Measurements from ENCODE around the gene ZFP3. TPM values are rescaled to one million over a fixed set of nuclear protein-coding genes. Genes with fewer than 3 reads are reported as not detected.
"Not testable (repeated sequence)": the region's sequence is repeated elsewhere in the genome, so short reads cannot be mapped to it uniquely, and the experiment has no call there.

Gene ZFP3
- total RNA-seq, 4 donors from 2014 or later, result 5.8 to 8.1 (median 6.6) TPM

DNA sequence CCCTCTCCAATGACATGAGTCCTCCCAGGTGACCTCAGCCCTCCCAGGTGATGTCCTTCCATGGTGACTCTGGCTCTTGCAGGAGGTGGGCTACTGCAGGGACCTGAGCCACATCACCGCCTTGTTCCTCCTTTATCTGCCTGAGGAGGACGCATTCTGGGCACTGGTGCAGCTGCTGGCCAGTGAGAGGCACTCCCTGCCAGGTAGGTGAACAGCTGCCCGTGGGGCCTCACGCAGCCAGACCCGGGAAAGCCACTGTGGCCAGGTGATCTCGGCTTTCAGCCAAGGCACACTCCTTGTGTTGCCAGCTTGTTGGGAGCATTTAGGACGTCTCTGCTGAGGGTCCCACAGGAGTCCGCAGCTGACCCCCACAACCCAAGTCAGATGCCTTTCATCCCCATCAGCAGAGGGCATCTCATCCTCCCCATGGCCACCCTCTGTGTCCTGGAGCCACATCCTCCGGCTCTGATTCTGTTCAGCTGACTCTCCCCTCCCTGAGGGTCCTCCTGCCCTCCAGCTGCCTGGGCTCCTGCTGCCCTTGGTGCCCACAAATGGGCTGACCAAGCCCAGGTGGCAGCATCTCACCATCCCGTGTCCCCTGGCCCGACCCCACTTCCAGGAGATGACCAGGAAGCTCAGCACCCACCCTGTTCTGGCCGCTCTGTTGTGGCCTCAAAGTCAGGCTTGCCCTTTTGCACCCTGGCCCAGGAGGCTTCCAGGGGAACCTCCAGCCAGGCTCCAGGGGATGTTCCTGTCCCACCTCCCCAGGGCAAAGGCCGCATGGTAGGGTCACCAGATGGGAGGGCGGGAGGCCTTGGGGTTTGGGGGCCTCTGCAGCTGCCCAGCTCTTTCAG is 57.7 kb downstream of the ZFP3 start:
- Histone ChIP-seq H3K4me1 (no peaks in the 10 kb centered on the region), H3K36me3 (no peaks in the 10 kb centered on the region), H3K9me3 (no peaks in the 10 kb centered on the region), H3K27me3 (no peaks in the 10 kb centered on the region), H3K4me3 (no peak overlapping the region), H3K27ac (no peak overlapping the region)
- no peak for ATAC-seq
- no peak for TF ChIP-seq POLR2A (IDR thresholded peaks at IDR 0.05)
- TF ChIP-seq, protein P1, sequence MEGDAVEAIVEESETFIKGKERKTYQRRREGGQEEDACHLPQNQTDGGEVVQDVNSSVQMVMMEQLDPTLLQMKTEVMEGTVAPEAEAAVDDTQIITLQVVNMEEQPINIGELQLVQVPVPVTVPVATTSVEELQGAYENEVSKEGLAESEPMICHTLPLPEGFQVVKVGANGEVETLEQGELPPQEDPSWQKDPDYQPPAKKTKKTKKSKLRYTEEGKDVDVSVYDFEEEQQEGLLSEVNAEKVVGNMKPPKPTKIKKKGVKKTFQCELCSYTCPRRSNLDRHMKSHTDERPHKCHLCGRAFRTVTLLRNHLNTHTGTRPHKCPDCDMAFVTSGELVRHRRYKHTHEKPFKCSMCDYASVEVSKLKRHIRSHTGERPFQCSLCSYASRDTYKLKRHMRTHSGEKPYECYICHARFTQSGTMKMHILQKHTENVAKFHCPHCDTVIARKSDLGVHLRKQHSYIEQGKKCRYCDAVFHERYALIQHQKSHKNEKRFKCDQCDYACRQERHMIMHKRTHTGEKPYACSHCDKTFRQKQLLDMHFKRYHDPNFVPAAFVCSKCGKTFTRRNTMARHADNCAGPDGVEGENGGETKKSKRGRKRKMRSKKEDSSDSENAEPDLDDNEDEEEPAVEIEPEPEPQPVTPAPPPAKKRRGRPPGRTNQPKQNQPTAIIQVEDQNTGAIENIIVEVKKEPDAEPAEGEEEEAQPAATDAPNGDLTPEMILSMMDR (IDR thresholded peaks at IDR 0.05), result no peak
- TF ChIP-seq EP300 (IDR thresholded peaks at IDR 0.05), result no peak
- no peak for TF ChIP-seq POLR2AphosphoS5 (IDR thresholded peaks at IDR 0.05)
- 86% methylated on average over 2 to 5 of the region's 14 CpGs for WGBS, 2 donors (ENCODE audit: low coverage in 1 of 2)

DNA sequence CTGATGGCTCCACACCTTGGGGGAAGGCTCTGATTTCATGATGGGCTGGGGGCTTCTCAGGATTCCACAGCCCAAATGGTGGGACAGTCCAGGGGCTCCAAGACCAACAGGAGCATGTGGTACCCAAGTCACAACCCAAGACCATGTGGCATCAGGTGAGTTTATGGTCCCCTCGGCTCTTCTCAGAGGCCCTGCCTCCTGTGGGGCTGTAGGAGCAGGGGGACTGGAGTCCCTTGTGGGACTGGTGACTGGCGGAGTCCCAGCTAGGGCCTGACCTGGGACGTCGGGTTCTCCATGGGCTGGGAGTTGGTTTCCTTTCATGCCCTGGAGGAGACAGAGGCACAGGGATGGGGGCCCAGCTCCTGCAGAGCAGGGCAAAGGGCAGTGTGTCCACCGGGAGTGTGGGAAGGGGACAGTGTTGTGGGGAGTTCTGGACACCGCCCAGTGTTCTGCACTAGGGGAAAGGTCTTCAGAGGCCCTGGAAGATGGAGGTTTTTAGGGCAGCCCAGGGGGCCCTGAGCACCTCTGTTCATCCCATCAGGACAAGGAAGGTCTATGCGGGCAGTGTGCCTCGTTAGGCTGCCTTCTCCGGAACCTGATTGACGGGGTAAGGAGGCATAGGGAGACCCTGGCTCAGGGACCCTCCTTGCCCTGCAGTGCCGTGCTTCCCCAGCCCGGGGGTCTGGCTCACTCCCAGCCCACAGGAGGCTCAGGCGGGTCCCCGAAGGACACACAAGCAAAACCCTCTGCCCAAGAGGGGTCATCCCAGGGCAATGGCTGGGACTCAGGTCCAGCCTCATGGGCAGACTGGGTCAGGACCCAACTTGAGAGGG is 58.5 kb downstream of the ZFP3 start:
- not testable (repeated sequence) for H3K4me3 ChIP-seq, H3K27ac ChIP-seq, H3K4me1 ChIP-seq, ATAC-seq, H3K9me3 ChIP-seq, H3K27me3 ChIP-seq, H3K36me3 ChIP-seq
- WGBS, 2 donors (ENCODE audit: low coverage in 1 of 2), result no CpG with 5 or more reads among the region's 14 CpGs

DNA sequence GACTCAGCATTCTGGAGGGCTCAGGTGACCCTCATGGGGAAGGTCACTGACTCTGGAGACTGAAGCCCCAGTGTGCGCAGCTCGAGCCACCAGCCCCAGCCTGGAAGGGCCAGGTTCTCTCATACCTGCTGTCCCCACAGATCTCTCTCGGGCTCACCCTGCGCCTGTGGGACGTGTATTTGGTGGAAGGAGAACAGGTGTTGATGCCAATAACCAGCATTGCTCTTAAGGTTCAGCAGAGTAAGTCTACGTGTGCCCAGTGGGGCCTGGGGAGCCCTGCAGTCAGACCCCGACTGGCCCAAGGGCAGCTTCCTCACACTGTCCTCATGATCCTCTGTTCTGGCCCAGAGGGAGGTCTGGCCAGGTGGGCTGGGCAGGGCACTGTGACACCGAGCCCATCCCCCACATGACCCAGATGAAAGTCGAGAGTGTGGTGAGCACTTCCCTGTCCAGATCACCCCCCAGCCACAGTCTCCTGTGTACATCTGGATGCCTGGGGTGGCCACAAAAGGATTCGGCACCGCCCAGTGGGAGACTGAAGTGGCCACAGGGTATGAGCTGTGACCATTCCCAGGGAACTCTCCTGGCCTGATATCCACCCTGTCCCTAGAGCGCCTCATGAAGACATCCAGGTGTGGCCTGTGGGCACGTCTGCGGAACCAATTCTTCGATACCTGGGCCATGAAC is 59.4 kb downstream of the ZFP3 start:
- H3K9me3 ChIP-seq, H3K4me1 ChIP-seq, H3K4me3 ChIP-seq, ATAC-seq, H3K27ac ChIP-seq, H3K27me3 ChIP-seq, H3K36me3 ChIP-seq: not testable (repeated sequence)
- no CpG with 5 or more reads among the region's 15 CpGs for WGBS, 2 donors (ENCODE audit: low coverage in 1 of 2)

DNA sequence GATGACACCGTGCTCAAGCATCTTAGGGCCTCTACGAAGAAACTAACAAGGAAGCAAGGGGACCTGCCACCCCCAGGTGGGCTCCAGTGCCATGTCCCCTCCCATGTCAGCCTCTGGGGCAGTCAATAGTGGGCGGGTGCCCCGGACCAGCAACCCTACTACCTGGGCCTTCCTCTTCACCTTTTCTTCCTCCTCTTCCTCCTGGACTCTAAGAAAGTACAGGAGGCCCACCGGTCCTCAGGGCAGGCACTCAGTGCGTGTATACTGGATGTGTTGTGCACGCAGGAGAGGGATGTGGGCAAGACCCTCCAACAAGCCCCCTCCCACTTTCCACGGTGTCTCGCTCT is 59.9 kb downstream of the ZFP3 start:
- not testable (repeated sequence) for H3K4me3 ChIP-seq, H3K27me3 ChIP-seq, H3K4me1 ChIP-seq, H3K9me3 ChIP-seq, H3K27ac ChIP-seq, ATAC-seq, H3K36me3 ChIP-seq
- WGBS, 2 donors (ENCODE audit: low coverage in 1 of 2), result 83% methylated on average over 2 of the region's 9 CpGs; no CpG with 5 or more reads in 1 of the 2 donors

DNA sequence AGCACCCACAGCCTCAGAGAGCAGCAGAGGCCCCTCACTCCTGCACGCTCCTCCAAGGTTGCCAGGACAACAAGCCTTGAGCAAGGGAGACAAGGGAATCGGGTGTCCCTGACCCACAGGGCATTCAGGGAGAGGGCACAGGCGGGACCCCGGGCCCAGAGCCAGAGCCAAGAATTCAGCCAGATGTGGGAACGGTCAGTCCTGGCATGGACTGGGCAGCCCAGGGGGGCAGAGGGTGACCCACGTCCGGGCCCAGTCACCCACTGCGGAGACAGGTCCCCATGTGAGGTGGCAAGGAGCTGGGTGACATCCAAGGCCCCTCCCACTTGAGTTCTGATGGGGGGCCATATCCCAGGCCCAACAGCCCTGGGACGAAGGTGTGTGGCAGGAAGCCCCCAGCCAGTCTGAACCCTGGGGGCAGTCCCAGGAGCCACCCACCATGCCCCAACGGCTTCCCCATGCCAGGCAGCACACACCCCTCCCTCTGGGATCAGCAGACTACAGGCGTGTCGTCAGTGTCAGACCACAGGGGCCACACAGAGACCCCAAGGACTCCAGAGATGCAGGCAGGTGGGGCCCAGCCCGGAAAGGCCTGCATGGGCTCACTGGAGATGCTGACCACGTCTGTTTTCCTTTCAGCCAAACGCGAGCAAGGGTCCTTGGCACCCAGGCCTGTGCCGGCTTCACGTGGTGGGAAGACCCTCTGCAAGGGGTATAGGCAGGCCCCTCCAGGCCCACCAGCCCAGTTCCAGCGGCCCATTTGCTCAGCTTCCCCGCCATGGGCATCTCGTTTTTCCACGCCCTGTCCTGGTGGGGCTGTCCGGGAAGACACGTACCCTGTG is 60.6 kb downstream of the ZFP3 start:
- no peaks in the 10 kb centered on the region for H3K27me3 ChIP-seq
- no CpG with 5 or more reads among the region's 24 CpGs for WGBS, 2 donors (ENCODE audit: low coverage in 1 of 2)
- no peaks in the 10 kb centered on the region for H3K9me3 ChIP-seq
- TF ChIP-seq EP300 (IDR thresholded peaks at IDR 0.05), result no peak
- TF ChIP-seq, protein P1 (IDR thresholded peaks at IDR 0.05), result no peak
- TF ChIP-seq POLR2AphosphoS5 (IDR thresholded peaks at IDR 0.05), result no peak
- TF ChIP-seq POLR2A (IDR thresholded peaks at IDR 0.05), result no peak
- no peak overlapping the region for H3K4me3 ChIP-seq
- H3K4me1 ChIP-seq, result no peaks in the 10 kb centered on the region
- no peak overlapping the region for H3K27ac ChIP-seq
- no peak for ATAC-seq
- no peaks in the 10 kb centered on the region for H3K36me3 ChIP-seq

DNA sequence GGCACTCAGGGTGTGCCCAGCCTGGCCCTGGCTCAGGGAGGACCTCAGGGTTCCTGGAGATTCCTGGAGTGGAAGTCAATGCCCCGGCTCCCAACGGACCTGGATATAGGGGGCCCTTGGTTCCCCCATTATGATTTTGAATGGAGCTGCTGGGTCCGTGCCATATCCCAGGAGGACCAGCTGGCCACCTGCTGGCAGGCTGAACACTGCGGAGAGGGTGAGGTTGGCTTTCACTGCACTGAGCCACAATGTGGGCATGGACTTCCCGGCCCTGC is 61.1 kb downstream of the ZFP3 start:
- ATAC-seq, result no peak

DNA sequence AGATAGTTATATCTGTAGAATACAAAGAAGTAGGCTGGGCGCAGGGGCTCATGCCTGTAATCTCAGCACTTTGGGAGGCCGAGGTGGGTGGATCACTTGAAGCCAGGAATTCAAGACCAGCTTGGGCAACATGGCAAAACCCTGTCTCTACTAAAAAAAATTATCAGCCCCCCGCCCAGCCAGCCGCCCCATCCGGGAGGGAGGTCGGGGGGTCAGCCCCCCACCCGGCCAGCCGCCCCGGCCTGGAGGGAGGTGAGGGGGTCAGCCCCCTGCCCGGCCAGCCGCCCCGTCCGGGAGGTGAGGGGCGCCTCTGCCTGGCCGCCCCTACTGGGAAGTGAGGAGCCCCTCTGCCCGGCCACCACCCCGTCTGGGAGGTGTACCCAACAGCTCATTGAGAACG is 64.6 kb downstream of the ZFP3 start:
- H3K27ac ChIP-seq, ATAC-seq, H3K9me3 ChIP-seq, H3K4me3 ChIP-seq, H3K36me3 ChIP-seq, H3K4me1 ChIP-seq, H3K27me3 ChIP-seq: not testable (repeated sequence)
- 14 to 80% methylated on average over 1 of the region's 18 CpGs for WGBS, 2 donors (ENCODE audit: low coverage in 1 of 2)

More for the DNA sequence above, 61.1 kb downstream of the ZFP3 start:
- no CpG with 5 or more reads among the region's 5 CpGs for WGBS, 2 donors (ENCODE audit: low coverage in 1 of 2)
- no peak overlapping the region for H3K4me3 ChIP-seq
- no peaks in the 10 kb centered on the region for H3K27me3 ChIP-seq
- H3K9me3 ChIP-seq, result no peaks in the 10 kb centered on the region
- no peaks in the 10 kb centered on the region for H3K36me3 ChIP-seq
- H3K27ac ChIP-seq, result no peak overlapping the region
- H3K4me1 ChIP-seq, result no peaks in the 10 kb centered on the region
- TF ChIP-seq, protein P1 (IDR thresholded peaks at IDR 0.05), result no peak
- no peak for TF ChIP-seq EP300 (IDR thresholded peaks at IDR 0.05)
- no peak for TF ChIP-seq POLR2A (IDR thresholded peaks at IDR 0.05)
- TF ChIP-seq POLR2AphosphoS5 (IDR thresholded peaks at IDR 0.05), result no peak
